HG02943 (cell line): Measurements from ENCODE around the gene ZNF841.
A peak's percentile ranks its signal among the peaks of the same experiment; 100 is the strongest.
"Not testable (repeated sequence)": the region's sequence is repeated elsewhere in the genome, so short reads cannot be mapped to it uniquely, and the experiment has no call there.

Experiments
- ATAC-seq: cut with Tn5 transposase; IDR thresholded peaks from one replicate; pipeline ENCODE4 v1.9.1; 2021; ENCODE audit warnings: mild to moderate bottlenecking, low read depth, moderate library complexity; ENCODE audit not compliant: unreplicated experiment

ZNF841 gene

GRCh38 chr19:52070496-52070895 lies 25.1 kb downstream of the ZNF841 start:
- ATAC-seq: no peak

- ATAC-seq: no peak
Measured at GRCh38 chr19:52069653-52070052, 25.9 kb downstream of the ZNF841 start.

DNA sequence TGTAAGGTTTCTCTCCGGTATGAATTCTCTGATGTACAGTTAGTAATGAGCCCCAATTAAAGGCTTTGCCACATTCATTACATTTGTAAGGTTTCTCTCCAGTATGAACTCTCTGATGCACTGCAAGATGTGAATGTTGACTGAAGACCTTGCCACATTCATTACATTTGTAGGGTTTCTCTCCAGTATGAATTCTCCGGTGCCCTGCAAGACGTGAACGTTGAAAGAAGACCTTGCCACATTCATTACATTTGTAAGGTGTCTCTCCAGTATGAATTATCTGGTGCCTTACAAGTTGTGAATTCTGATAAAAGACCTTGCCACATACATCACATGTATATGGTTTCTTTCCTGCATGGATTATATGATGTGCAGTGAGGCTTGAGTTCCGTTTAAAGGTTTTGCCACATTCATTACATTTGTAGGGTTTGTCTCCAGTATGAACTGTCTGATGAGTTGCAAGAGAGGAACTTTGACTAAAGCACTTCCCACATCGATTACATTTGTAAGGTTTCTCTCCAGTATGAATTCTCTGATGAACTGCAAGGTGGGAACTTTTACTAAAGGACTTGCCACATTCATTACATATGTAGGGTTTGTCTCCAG lies 29.2 kb downstream of the ZNF841 start:
- ATAC-seq: no peak

GRCh38 chr19:52065399-52065798 lies 30.2 kb downstream of the ZNF841 start:
- no peak for ATAC-seq

DNA sequence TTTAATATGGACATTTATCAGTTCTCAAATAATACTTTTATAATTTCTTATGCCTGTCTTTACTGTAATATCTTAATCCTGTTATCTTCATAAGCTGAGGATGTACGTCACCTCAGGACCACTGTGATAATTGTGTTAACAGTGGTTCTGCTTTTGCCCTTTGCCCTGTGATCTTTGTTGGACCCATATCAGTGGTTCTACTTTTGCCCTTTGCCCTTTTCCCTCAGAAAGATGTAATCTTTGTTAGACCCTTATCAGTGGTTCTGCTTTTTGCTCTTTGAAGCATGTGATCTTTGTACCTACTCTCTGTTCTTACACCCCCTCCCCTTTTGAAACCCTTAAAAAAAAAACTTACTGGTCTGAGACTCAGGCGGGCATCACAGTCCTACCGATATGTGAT lies 39.1 kb downstream of the ZNF841 start:
- ATAC-seq: not testable (repeated sequence)

DNA sequence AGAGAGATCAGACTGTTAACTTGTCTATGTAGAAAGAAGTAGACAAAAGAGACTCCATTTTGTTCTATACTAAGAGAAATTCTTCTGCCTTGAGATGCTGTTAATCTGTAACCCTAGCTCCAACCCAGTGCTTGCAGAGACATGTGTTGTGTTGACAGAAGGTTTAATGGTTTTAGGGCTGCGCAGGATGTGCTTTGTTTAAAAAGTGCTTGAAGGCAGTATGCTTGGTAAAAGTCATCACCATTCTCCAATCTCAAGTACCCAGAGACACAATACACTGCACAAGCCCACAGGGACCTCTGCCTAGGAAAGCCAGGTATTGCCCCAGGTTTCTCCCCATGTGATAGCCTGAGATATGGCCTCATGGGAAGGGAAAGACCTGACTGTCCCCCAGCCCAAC lies 43.8 kb downstream of the ZNF841 start:
- not testable (repeated sequence) for ATAC-seq

- peak; percentile 88 for ATAC-seq
Measured at GRCh38 chr19:52048555-52049501, 46.7 kb downstream of the ZNF841 start, which contains the start of gene ZNF432. Gene ZNF432, minus strand, starts transcription at chr19:52048838. Its CDS starts 1,970 bp downstream, at chr19:52046868.

DNA sequence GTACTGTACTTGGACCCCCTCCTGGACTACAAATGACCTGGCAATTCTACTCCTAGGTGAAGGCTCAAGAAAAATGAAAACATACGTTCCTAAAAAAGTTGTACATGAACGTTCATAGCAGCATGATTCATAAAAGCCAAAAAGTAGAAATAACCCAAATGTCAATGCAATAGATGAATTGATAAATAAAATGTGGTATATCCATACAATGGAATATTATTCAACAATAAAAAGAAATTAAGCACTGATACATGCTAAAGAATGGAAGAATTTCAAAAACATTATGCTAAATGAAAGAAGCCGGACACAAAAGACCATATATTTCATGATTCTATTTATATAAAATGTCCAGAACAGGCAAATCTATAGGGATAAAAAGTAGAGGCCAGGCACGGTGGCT lies 56.4 kb downstream of the ZNF841 start:
- ATAC-seq: no peak

GRCh38 chr19:52034051-52034728 lies 61.4 kb downstream of the ZNF841 start:
- no peak for ATAC-seq

DNA sequence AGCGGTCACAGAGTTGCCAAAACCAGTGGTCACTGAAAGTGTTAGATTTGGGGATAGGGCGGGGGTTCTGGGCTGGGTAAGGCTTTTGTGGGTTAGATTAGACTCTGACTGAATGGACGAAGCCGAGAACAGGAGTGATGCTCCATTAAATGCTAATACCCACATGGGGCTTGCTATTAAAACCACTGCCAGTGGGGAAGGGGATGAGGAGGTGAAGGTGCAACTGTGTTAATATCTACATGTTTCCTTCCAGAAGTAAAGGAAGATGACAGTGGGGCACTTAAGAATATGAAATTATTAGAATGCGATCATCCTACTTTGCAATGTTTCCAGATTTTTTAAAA lies 66.8 kb downstream of the ZNF841 start:
- peak; percentile 20 for ATAC-seq

DNA sequence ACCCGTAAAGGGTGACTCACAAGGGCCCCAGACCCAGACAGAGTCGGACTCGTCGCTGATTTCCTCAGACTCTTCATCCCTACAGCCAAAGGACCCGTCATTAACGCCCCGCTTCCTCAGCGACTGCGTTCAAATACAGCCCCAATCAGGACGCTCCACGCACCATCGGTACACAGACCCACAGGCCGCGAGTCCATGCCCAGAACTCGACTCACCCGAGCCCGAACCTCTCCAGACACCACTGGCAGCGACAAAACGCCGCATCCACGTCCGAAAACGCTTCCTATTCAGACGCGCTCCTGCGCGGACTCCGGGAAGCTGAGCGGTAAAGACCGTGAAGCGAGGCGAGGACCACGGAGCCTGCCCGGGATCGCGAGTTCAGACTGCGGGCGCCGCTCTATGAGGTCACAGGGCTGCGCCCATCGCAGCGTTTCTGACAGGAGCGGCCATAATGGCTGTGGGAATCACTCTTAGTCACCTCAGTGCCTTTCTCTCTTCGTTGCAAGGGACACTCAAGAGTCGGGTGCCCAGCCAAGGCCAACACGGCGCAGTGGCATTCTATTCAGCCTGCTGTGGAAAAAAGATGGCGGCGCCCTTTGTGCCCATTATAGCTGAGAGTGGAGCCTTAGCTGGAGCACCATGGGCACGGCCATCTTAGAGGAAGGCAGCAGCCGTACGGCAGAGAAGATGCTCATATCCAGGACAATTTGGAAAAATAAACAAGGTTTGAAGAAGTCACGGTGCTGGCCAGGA lies 67.4 kb downstream of the ZNF841 start, which contains the start of gene ZNF614:
Gene ZNF614 (minus strand): TSS at position 353 of the 753 bp plus-strand sequence. CDS start 2,634 bp downstream, outside the sequence.
- peak; percentile 83 for ATAC-seq

GRCh38 chr19:52026255-52026990 lies 69.1 kb downstream of the ZNF841 start:
- not testable (repeated sequence) for ATAC-seq

- ATAC-seq: not testable (repeated sequence)
Measured at GRCh38 chr19:52024478-52024877, 71.1 kb downstream of the ZNF841 start.

DNA sequence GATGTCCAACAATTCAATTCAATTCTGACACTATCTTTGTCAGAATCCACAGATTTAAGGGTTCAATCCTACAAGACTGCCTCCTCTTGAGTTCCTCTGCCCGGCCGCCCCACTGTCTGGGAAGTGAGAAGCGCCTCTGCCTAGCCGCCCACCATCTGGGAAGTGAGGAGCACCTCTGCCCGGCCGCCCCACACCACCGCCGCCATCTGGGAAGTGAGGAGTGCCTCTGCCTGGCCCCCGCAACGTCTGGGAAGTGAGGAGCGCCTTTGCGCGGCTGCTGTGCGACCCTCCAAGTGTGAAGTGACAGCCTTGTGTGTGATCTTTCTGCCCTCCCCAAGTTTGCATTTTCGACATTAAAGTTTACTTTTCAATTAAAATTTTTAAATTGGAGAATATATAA lies 73.4 kb downstream of the ZNF841 start:
- no peak for ATAC-seq

- ATAC-seq: no peak
Measured at GRCh38 chr19:52020506-52020905, 75.1 kb downstream of the ZNF841 start.
